ENCODE data around the gene CER1. TPM values are rescaled to one million over a fixed set of nuclear protein-coding genes. Genes with fewer than 3 reads are reported as not detected.
A peak's percentile ranks its signal among the peaks of the same experiment; 100 is the strongest.

Gene CER1
- total and polyA plus RNA-seq, 10 of the 15 experiments (the other 5 are each of a cell fraction or from before 2014, with no cell fraction given) = not detected

DNA sequence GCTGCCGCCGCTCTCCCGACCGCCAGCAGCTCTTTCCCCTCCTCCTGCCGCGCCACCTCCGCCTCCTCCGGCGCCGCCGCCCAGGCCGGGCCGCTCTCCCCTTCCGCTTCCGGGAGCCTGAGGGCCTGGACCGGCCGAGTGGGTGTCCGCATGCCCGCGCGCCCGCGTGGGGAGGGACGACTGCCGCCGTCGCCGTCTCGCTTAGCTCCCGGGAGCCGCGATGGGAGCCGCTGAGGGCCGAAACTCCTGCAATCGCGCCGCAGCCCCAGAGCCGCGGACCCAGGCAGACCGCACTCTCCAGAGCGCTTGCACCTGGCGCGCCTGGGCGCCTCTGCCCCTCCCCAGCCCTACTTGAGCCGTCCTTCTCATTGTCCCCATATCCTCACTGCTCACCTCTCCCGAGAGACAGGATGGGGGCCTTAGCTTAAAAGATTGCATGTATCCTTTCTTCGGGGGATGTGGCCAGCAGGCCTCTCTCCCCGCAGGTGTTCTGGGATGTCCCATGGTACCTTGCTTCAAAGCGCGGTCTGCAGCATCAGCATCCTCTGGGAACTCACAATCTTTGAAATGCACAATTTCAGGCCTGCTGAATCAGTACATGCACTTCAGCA lies 29.2 kb downstream of the CER1 start, which contains the start of gene ZDHHC21 (continued):
- no peak for TF ChIP-seq IRF3 (IDR thresholded peaks at IDR 0.05)

GRCh38 chr9:14692470-14693250 lies 29.9 kb downstream of the CER1 start:
- Histone ChIP-seq H2AFZ (ENCODE audit: control insufficient read depth, low read depth, low read length) (peak overlapping the region; percentile 89), H3K9ac (ENCODE audit: control insufficient read depth, insufficient read depth, low read length) (peak overlapping the region; percentile 80), H3K36me3 (ENCODE audit: control insufficient read depth in 2 of 2, insufficient read depth in 2 of 2, low read length in 1 of 2) (no peaks in the 10 kb centered on the region), H3K4me3 (peak overlapping the region; percentile 98), H3K27me3 (replicated peaks in 1 of 2; ENCODE audit: control insufficient read depth in 2 of 2, insufficient read depth in 2 of 2, low read length in 1 of 2) (no peaks in the 10 kb centered on the region; a peak in 2 of 4 replicates), H3K4me1 (ENCODE audit: control insufficient read depth, insufficient read depth, low read length) (peaks cover 16% of the 10 kb centered on the region), H3K27ac (ENCODE audit: control insufficient read depth, insufficient read depth) (peak overlapping the region; percentile 66), H3K4me2 (ENCODE audit: control insufficient read depth, insufficient read depth) (peak overlapping the region; percentile 86), H3K79me2 (ENCODE audit: control insufficient read depth, insufficient read depth, low read length) (peaks cover 33% of the 10 kb centered on the region), H4K20me1 (ENCODE audit: control insufficient read depth, insufficient read depth) (no peaks in the 10 kb centered on the region), H3K9me3 (replicated peaks; ENCODE audit: control insufficient read depth, insufficient read depth, low read length) (no peaks in the 10 kb centered on the region; the same call in 2 of the 3 replicates)
- RAD21 ChIA-PET (ENCODE audit: unreplicated experiment) = interaction anchor here (1.3 to 1.5 kb wide), 2 partner anchors 31 to 76 kb away, joined by 4 to 5 read pairs; no protein-coding TSS in a partner anchor
- CTCF ChIA-PET = interaction anchor here (0.7 to 2.6 kb wide), 6 partner anchors 18 to 76 kb away, joined by 3 to 7 read pairs (median 6); no protein-coding TSS in a partner anchor
- intact Hi-C loops (cut with micrococcal nuclease; ENCODE audit: unreplicated experiment) = loop anchor here (5.0 kb wide), 1 partner anchor 375 kb away; no protein-coding TSS in a partner anchor
- 3% methylated on average over 16 of the region's 35 CpGs for WGBS (ENCODE audit: insufficient coverage, insufficient replicate concordance, low lambda C conversion rate, missing lambda C conversion rate)
- ATAC-seq (peak; percentile 60), DNase-seq (ENCODE audit: low read depth, low spot score) (no peak), FAIRE-seq (no peak)
- POLR2A ChIA-PET = interaction anchor here (1.0 to 1.3 kb wide), 2 partner anchors 72 to 75 kb away, joined by 3 read pairs; no protein-coding TSS in a partner anchor
- BruUV-seq (replicated peaks) = no TSS peak
- SMC1A ChIA-PET (ENCODE audit: uncharacterized antibody, unreplicated experiment) = interaction anchor here (1.1 to 1.7 kb wide), 3 partner anchors 12 to 74 kb away, joined by 3 to 7 read pairs (median 6); no protein-coding TSS in a partner anchor
- in situ Hi-C loops (cut with MboI) = no loop called here
- TF ChIP-seq ZNF384 (IDR thresholded peaks at IDR 0.05; ENCODE audit: borderline replicate concordance, low read depth, low read length) (no peak), BCL11A (IDR thresholded peaks at IDR 0.05; ENCODE audit: low read depth, low read length) (no peak), NR2C1 (IDR thresholded peaks at IDR 0.05) (no peak), JUNB (IDR thresholded peaks at IDR 0.05) (no peak), ZNF24 (IDR thresholded peaks at IDR 0.05) (no peak), TBL1XR1 (IDR thresholded peaks at IDR 0.05; ENCODE audit: low read depth, low read length) (no peak), MTA3 (IDR thresholded peaks at IDR 0.05; ENCODE audit: borderline replicate concordance, low read length) (no peak), ZNF207 (IDR thresholded peaks at IDR 0.05; ENCODE audit: borderline replicate concordance) (no peak), ZSCAN29 (IDR thresholded peaks at IDR 0.05) (no peak), NFXL1 (IDR thresholded peaks at IDR 0.05; ENCODE audit: borderline replicate concordance) (no peak), PRDM15 (CRISPR knock-in tag; IDR thresholded peaks at IDR 0.05) (no peak)
- TF ChIP-seq, protein P1, sequence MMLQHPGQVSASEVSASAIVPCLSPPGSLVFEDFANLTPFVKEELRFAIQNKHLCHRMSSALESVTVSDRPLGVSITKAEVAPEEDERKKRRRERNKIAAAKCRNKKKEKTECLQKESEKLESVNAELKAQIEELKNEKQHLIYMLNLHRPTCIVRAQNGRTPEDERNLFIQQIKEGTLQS (IDR thresholded peaks at IDR 0.05; ENCODE audit: borderline replicate concordance, extremely low read depth, low read depth, low read length) = no peak
- TF ChIP-seq, protein P2, sequence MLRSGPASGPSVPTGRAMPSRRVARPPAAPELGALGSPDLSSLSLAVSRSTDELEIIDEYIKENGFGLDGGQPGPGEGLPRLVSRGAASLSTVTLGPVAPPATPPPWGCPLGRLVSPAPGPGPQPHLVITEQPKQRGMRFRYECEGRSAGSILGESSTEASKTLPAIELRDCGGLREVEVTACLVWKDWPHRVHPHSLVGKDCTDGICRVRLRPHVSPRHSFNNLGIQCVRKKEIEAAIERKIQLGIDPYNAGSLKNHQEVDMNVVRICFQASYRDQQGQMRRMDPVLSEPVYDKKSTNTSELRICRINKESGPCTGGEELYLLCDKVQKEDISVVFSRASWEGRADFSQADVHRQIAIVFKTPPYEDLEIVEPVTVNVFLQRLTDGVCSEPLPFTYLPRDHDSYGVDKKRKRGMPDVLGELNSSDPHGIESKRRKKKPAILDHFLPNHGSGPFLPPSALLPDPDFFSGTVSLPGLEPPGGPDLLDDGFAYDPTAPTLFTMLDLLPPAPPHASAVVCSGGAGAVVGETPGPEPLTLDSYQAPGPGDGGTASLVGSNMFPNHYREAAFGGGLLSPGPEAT (IDR thresholded peaks at IDR 0.05; ENCODE audit: low read depth) = no peak

All from GM12878 (cell line).